Adipose tissue (tissue), 3 donors: ENCODE data around the gene PACRG. TPM values are rescaled to one million over a fixed set of nuclear protein-coding genes. Genes with fewer than 3 reads are reported as not detected.

Experiments used
- H3K27ac ChIP-seq: one replicate; pipeline ENCODE4 v1.5.1; 2013; ENCODE audit warnings: low read depth, low read length
- WGBS, 3 donors: extraction: QIAGEN DNeasy Blood & Tissue Kit; methylation state at CpG; one replicate each; pipeline ENCODE4 v1.1.7; 2013; 5-methylcytosine and 5-hydroxymethylcytosine counted together
- polyA plus RNA-seq, 3 donors: library from polyadenylated mRNA; stranded (reverse); fragments of 200-250 nt; gene quantifications; one replicate each; pipeline ENCODE4 v1.2.3, GENCODE V29; 2013
- donor health status: healthy with polysubstance abuse.
- donor health status: Bipolar disorder and iron deficiency.
- donor health status: healthy.

Gene PACRG
- polyA plus RNA-seq, 3 donors, result 0.34 to 4.8 TPM; not detected in 1

DNA sequence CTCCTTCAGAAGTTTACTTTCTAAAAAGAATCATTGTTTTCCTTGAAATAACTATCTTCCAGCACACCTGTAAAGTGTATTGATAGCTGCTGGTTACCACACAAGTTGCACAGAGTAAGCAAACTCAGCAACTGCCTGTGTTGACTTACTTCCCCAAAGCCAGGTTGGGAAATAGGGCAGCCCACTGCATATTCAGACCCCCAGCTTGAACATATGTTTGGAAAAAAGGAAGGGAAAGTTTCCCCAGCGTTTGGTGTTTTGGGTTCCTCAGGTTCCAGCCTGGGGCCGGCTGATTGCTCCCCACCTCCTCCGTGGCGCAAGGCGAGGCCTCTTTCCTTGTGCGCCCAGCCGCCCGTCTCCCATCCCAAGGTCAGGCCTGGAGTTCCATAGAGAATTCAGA lies 616.6 kb downstream of the PACRG start:
- no peak overlapping the region for H3K27ac ChIP-seq
- 65 to 83% (median 80%) methylated on average over 8 of the region's 8 CpGs for WGBS, 3 donors

DNA sequence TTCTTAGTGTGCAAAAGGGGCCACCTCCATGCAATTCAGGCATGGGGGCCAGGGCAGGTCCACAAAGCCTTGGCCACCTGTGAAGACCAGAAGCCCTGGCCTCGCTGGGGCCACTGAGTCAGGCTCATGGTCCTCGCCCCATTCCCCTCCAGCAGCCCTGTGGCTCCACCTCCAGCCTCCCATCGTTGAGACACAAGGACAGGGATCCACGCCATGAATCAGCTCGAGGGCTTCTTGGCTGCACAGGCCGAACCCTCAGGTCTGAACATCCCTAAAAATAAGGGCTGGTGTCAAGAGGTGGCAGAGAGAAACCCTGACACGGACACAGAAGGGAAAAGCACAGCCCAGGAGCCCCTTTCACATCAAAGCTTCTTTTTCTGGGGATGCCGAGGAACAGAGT lies 618.2 kb downstream of the PACRG start:
- WGBS, 3 donors, result 87 to 93% (median 88%) methylated on average over 8 of the region's 8 CpGs
- no peak overlapping the region for H3K27ac ChIP-seq

DNA sequence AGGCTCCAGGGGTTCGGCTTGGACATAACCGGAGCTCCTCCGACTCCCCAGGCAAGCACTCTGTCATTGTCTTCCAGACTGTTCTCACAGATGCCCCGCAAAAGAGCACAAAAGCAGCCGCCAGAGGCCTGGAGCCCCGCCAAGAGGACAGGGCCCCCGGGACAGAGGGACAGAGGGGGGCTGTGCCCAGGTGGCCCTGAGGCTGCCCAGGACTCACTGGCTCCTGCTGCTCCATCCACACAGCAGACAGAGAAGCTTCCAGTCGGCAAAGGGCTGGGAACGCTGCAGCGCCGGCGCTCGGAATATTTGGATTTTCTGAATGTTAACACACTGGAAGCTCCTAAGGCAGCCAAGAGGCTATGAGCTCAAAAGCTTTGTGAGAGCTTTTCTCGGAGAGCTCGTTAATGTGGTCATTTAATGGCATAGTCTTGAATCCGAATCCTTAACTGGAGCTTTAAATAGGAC lies 618.8 kb downstream of the PACRG start:
- no peak overlapping the region for H3K27ac ChIP-seq
- WGBS, 3 donors, result 70 to 80% (median 74%) methylated on average over 16 of the region's 16 CpGs

DNA sequence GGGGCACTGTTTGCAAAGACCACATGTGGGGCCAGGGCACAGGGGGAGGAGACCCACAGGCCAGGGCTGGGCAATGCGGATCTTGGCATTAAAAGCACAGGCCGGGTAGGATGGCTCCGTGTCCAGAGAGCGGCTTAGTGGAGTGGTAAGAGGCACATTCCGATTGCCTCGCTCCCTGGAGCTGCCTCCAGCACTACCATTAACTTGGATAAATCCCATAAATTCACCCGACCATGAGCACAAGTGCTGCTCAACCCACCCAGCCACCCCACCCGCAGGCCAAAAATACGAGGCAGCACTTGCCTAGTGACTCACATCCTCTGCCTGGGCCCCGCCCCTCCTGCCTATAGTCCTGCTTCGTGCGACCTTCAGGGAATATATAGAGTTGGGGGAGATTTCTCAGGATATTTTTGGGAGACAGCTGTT lies 619.3 kb downstream of the PACRG start:
- no peak overlapping the region for H3K27ac ChIP-seq
- WGBS, 3 donors, result 85 to 88% (median 87%) methylated on average over 12 of the region's 12 CpGs

DNA sequence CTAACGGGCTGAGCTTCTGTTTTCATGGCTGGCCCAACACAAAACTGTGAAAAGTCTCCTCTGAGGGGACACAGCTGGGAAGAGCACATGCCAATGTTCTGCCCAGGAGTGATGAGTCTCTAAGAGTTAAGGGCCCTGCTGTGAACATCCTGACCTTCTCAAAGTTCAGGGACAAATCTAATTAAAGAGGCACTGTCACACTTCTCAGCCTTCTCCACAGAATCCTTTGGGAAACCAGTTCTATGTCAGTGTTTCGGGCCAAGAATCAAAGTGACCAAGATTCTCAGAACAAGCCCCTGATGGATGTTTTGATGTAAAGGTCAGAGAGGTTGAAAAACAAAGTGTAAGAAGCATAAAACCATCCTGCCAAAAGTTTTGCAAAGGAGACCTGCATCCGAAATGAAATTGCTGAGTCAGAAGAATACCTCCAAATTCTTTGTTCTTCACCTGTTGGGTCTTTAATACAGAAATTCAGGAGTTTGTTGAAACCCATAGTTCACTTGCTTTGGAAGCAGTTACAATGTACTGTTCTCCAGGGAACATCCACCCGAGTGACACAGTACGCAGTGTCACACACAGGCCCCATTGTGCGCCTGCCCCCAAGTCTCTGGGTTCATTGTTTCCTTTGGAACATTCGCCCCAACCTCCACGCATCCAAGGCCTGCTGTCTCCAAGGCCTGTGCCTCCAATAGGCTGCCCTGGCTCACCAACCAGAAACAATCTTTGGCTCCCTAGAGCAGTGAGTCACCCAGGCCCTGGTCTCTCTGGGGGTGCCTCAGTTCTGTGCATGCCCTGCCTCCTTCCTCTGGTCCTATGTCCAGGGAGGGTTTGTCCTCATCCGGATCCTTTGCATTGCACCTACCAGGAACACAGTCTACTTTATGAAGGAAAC lies 621.3 kb downstream of the PACRG start:
- no peak overlapping the region for H3K27ac ChIP-seq
- 87 to 91% (median 89%) methylated on average over 9 of the region's 9 CpGs for WGBS, 3 donors

DNA sequence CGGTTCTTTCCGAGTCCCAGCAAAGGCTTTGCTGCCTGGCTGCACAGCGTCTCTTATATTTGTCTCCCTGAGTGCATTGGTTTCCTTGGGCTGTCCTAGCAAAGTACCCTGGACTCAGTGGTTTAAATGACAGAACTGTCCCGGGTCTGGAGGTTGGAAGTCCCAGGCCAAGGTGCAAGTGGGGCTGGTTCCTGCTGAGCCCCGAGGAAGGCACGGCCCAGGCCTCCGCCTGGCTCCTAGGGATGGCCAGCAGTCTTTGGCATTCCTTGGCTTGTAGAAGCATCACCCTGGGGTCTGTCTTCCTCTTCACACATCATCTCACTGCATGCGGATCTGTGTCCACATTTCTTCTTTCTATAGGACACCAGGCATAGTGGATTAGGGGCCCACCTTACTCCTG lies 621.9 kb downstream of the PACRG start:
- 95 to 98% (median 97%) methylated on average over 8 of the region's 8 CpGs for WGBS, 3 donors
- H3K27ac ChIP-seq, result no peak overlapping the region

DNA sequence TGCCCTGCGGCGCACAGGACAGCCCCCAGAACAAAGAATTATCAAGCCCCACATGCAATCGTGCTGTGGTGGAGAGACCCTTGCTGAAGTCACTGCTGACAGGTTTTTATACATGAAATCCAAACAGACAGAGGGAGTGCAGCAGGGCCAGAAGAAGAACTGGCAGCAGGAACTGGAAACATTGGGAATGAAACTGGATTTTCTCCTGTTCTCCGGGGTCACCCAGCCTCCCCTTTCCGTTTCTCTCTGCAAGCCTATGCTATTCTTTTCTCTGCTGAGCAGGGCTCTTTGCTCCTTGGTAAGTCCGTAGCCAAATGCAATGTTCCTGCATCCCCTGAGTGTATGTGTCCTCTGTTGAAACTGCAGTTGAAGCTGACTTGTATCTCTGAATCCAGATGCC lies 623.2 kb downstream of the PACRG start:
- H3K27ac ChIP-seq, result no peak overlapping the region

DNA sequence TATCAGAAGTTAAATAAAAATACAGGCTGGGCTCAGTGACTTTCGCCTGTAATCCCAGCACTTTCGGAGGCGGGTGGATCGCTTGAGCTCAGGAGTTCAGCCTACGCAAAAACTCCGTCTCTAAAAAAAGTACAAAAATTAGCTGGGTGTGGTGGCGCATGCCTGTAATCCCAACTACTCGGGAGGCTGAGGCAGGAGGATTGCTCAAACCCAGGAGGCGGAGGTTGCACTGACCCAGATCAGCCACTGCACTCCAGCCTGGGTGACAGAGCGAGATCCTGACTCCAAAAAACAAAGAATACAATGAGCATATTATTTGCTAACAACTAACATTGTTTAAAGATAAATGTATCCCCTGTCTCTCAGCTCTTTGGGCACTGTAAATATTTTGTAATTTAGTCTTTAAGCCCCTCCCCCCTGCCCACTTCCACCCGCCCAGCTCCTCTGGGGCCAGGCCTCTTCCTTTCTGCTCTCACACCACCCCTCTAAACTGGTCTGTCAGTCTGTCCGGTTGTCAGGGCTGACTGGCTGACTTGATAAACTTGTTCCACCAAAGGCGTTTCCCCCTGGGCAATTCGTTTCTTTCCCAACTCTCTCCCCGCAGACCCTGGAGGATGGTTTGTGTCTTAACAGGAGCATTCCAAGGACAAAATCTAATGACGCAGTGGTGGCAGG lies 624.4 kb downstream of the PACRG start:
- no peak overlapping the region for H3K27ac ChIP-seq
- 73 to 85% (median 77%) methylated on average over 16 of the region's 16 CpGs for WGBS, 3 donors

More for the DNA sequence above, 623.2 kb downstream of the PACRG start:
- 71 to 80% (median 76%) methylated on average over 6 of the region's 6 CpGs for WGBS, 3 donors

DNA sequence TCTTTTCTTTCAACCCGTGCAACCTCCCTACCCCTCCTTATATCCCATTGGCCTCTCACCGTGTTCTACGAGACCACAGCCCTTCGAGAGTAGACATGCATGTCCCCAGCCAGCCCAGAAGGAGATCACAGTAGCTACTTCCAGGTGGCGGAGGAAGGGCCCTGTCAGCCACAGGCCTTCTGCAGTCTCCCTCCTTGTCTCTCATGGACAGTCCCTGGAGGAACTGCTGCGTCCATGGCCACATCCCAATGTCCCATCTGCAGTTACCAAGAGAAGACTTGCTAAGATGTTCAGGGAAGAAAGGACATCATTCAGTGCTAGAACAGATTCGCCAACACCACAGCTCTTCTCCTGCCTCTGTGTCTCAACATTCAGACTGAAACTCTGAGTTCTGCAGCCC lies 625.2 kb downstream of the PACRG start:
- 80 to 89% (median 85%) methylated on average over 7 of the region's 7 CpGs for WGBS, 3 donors

DNA sequence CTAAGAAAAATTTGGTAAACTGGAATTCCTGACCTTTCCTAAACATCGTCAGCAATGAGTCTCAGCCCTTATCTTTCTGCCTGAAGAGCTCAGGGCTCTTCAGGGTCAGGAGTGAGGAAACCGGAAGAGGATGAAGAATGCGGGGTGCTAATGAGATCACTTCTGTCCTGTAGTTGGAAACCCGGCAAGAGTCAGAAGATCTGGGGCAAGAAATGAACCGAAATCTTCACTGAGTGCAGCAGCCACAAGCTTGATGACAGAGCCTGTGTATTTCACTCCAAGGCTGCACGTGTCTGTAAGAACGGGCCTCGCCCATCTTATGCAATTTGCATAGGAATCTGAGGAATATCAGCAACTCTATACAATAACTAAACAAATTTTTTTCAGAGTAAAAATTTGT lies 626.3 kb downstream of the PACRG start:
- WGBS, 3 donors, result 44 to 64% (median 47%) methylated on average over 8 of the region's 8 CpGs
- no peak overlapping the region for H3K27ac ChIP-seq

More for the DNA sequence above, 625.2 kb downstream of the PACRG start:
- H3K27ac ChIP-seq, result no peak overlapping the region

DNA sequence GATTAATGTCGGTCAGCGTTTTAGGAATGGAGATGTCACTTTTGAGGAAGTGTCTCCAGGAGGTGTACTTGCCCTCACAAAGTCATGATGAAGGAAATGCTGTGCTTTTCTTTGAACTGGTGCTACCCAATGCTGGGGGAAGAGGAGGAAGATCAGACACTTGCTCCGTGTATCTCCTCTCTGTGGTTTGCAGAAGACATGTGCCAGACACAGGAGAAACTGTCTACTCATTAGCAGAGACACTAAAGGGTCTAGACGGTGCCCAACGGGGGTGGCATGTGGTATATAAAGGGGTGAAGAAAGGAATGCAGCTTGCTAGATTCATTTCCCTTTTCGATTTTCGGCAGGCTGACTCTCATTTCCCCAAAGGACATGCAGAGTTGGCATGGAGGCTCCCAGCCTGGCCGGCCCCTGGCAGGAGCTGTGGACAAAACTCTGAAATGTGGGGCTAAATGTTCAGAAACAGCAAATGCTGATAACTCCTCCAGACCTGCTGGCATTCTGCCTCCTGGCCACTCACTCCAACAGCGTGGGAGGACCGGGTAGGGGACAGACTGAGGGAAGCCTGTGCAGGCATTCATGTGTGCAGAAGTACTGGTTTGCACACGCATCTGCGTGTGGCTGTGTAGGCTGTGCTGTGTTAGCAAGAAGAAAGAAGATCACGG lies 627.1 kb downstream of the PACRG start:
- H3K27ac ChIP-seq, result no peak overlapping the region
- 20 to 46% (median 27%) methylated on average over 13 of the region's 13 CpGs for WGBS, 3 donors

DNA sequence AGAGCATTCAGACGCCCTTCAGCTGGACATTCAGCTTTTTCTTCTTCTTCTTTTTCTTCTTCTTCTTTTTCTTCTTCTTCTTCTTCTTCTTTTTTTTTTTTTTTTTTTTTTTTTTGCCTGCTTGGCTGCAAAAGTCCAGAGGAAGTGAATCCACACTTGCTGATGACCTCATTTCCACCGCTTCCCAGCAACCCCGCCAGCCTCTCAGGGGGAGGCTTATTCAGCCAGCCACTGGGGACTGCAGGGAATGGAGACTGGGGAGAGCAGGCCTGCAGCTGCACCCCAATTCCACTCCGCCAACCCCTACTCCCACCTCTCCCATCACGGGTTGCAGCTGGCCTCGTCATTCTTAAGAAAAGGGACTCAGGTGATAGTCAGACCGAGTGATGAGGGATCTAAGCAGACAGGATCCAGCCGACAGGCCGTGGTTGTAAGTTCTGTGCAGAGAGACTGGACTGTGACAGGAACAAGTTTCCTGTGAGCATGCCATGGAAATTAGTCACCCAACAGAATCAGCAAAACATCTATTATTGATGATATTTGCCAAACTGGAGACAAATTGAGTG lies 627.7 kb downstream of the PACRG start:
- no peak overlapping the region for H3K27ac ChIP-seq
- 18 to 65% (median 22%) methylated on average over 9 of the region's 9 CpGs for WGBS, 3 donors

DNA sequence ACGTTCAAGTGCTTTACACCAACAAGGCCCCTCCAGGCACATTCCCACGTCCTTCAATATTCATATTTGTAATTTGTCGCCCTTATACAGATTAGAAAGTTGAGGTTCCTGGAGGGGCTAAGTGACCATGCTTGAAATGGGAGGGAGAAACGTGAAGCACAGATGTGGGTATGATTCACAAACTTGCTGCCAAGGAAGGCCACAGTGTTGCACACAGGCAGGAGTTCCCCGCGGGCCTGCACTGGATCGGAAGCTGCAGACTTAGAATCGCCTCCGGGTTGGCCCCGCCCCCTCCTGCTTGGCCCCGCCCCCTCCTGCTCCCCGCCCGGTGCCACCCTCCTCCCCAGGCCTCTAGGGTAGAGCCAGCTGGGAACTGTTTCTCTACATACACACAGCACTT lies 628.5 kb downstream of the PACRG start:
- H3K27ac ChIP-seq, result no peak overlapping the region

DNA sequence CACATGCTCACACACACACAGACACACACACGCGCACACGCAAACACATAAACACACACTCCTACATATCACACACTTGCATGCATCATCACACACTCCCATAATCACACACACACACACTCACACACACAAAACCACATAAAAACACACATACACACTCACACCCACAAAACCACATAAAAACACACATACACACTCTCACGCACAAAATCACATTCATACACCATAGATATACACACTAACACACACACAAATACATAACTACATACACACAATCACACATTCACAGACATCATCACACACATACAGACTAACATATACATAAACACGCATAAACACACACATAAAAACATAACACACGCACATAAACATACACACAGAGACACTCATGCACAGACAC lies 629.0 kb downstream of the PACRG start:
- no peak overlapping the region for H3K27ac ChIP-seq
- WGBS, 3 donors, result 95 to 97% (median 96%) methylated on average over 6 of the region's 6 CpGs

More for the DNA sequence above, 628.5 kb downstream of the PACRG start:
- WGBS, 3 donors, result 20 to 50% (median 28%) methylated on average over 13 of the region's 13 CpGs

DNA sequence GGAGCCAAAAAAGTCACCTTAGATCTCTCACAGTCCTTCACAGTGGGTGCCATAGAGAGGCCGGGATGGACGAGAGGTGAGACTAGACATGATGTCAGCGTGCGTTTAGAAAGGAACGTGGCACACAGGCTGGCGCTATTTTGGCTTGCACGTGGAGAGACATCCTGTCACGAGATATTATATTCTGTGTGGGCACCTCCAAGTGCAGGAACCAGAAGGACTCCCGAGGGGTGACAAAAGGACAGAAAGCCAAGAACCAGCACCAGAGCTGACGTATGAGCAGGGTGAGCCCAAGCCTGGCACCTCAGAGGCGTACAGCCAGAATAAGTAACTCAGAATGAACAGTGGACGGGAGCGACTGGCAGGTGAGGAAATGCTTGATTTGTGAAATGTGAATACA lies 636.9 kb downstream of the PACRG start:
- H3K27ac ChIP-seq, result no peak overlapping the region
- 94 to 96% (median 94%) methylated on average over 13 of the region's 13 CpGs for WGBS, 3 donors
